Activated CD8-positive, alpha-beta memory T cell treated with anti-CD3 and anti-CD28 coated beads, Interleukin-2, amount 50 U/mL, for 1 hour (primary cell): ENCODE results near the gene MACROD2.
"Not testable (repeated sequence)": the region's sequence is repeated elsewhere in the genome, so short reads cannot be mapped to it uniquely, and the experiment has no call there.

Experiments used
- DNase-seq: peaks from one replicate; pipeline ENCODE4 v3.0.0-alpha.2; 2020; ENCODE audit errors: extremely low read depth

MACROD2 gene

DNA sequence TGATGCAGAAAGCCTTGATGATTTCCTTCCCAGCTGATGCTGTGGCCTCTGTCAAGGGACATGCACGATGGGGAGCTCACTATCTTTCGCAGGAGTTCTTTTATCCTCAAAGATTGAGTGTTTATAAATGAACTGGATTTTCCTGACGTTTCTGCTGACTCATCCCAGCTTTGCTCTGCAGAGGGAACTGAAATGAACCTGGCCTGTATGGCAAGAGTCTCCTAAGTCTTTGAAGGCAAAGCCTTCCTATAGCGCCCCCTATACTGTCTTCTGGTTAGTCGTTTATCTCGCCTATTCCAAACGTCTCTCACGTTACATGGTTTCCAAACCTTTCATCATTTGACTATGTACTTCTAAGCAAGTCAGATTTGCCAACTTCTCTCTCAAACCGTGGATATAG, 2012.6 kb downstream of the MACROD2 start:
- no peak for DNase-seq

DNA sequence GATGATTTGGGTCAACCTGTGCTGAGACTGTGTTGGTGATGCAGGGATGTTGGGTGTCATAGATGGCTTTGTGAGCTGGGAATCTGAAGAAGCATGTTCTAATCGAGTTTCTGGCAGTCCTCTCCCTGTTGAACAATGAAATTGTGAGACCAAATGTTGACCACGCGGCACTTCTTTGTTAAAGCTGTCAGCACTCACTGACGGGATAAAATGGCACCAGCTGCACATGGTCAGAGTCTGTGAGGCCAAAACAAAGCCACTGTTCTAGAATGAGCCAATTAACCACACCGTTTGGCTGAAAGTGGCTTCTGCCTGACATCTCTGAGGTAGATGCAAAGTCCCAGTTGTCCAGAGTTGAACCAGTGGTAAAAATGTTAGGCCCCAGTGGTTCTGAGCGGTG, 2015.7 kb downstream of the MACROD2 start:
- no peak for DNase-seq

DNA sequence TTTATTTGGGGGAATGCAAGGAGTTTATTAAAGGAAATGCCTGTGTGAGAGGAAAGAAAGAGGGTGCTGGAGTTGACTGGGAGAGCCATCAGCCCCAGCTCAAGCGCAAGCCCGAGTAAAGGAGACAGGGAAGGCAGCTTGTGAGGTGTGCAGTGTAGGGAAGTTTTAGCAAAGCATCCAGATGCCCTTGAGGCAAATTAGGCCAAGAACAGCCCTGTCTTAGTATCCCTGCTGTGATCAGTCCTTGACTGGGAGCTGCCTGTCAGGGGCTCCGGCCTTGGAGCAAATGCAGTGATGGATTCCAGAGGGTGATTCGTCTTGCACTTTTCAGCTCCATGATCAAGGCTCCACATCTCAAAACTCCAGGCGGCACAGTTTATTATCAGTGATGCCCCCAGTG, 2016.2 kb downstream of the MACROD2 start:
- no peak for DNase-seq

DNA sequence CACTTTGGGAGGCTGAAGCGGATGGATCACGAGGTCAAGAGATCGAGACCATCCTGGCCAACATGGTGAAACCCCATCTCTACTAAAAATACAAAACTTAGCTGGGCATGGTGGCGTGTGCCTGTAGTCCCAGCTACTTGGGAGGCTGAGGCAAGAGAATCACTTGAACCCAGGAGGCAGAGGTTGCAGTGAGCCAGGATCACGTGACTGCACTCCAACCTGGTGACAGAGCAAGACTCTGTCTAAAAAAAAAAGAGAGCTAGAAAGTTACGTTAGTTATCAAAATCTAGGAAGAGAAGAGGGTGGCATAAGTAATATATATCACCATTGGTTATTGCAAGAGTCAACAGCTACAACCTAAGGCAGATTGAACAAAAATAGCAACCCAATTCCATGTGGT, 2017.6 kb downstream of the MACROD2 start:
- DNase-seq = not testable (repeated sequence)

DNA sequence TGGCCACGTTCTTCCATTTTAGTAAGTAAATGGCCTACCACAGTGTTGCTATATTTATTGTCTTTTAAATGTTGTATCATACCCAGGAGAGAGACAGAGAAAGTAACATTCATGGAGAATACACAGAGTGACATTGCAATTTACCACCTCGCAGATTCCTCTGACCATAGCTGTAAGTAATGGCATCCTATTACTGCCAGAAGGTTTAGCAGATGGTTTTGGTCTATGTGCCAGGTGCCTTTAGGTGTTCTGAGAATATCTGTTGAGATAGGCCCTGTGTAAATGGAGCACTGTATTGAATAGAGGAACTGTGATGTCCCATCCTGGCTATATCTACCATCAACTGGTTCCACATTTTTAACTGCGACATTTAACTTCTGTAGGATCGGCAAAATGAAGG, 2018.3 kb downstream of the MACROD2 start:
- no peak for DNase-seq

DNA sequence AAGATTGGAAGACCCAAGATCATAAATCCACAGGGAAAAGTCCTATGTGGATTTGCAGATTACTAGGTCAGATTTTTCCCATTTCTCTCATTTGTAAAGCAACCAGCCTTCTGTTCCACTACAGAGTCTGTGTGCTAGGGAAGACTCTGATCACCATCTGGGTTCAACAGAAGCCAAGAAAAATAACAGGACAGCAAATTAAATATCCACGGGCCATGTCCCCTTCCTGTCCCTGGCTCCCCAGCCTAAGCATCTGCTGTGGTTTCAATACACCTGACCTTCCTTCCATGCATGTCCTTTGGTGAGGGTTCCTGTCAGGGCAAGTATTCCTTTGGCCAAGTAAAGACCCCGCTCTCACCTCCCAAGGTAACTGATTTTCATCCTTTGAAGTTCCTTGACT, 2019.1 kb downstream of the MACROD2 start:
- no peak for DNase-seq

DNA sequence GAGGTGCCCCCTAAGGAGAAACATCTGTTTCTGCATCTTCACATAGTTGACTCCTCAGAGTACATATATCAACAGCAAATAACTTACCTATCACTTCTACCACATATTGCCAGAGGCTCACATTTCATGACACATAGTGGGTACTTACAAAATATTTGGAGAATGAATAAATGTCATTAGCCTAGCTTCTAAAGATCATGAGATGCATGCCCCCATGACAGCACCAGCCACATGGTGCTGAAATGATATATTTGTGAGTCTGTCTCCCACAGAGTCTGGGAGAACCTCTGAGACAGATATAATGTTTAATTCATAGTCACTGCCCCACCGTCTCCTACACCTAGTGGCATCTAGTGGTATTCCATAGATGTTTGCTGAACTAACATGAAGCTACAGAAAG, 2022.3 kb downstream of the MACROD2 start:
- no peak for DNase-seq

DNA sequence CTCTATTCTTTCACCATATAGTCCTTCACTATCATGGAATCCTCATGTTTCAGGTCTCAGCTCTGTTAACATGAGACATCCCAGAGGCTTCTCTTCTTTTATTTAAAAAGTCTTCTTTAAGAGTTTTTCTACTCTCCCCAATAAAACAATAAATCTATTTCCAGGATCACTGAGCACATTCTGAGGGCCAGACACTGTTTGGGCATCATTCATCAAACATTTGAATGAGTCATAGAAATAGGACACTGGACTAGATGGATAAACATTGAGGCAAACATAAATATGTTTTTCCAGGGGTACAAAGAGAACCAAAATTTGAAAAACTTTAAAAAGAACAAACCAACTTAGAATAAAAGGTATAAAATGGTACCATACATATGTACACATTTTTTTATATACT, 2023.6 kb downstream of the MACROD2 start:
- DNase-seq = no peak

DNA sequence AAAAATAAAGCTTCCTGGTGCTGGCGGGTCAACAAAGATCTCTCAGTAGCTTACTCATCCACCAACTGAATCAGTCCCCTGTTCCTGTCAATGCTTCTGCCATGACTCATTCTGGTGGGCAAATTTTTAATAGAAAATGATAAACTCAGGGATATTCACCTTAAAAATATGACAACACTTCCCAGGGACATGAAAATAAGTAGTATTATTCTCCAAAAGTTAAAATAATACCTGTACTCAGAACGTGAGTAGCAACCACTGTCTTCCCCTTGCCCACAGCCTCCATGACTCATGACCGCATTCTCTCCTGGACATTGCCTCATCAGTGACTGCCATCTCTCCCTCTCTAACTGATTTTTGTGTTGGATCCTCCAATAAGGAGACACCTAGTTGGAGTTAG, 2025.7 kb downstream of the MACROD2 start:
- no peak for DNase-seq

DNA sequence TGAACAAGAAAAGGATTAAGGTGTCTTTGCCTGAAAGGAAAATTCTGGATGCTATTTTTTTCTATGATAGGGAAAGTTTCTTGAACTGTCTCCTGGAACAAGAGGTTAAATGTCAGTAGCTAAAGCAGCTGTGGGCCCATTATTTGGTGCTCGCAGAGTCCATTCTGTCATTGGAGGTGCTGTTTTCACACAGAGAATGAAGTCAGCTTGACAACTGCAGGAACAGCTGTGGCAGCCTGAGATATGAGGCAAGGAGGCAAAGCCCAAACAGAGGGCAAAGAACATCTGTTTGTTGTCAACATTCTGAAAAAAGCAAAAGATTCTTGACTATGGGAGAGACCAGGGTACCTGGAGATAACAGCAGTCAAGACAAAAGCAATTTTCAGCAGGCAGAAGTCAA, 2029.8 kb downstream of the MACROD2 start:
- DNase-seq = no peak

DNA sequence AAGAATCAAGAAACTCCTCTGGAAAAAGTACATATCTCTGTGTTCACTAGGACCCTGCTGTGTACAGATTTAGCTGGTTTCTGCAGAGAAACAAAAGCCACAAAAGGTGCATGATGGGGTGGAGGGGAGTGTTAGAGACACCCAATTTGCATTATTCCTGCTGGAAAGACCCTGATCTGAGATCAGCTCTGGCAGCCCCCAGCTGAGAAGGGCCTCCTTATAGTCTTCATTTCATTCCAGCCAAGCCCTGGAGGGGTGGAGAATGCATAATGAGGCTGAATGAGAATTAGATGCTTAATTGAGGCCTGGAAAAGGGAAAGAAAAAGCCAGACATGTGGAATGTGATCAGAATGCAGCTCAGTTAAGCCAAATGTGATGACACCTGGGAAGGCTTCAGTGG, 2032.4 kb downstream of the MACROD2 start:
- DNase-seq = no peak

DNA sequence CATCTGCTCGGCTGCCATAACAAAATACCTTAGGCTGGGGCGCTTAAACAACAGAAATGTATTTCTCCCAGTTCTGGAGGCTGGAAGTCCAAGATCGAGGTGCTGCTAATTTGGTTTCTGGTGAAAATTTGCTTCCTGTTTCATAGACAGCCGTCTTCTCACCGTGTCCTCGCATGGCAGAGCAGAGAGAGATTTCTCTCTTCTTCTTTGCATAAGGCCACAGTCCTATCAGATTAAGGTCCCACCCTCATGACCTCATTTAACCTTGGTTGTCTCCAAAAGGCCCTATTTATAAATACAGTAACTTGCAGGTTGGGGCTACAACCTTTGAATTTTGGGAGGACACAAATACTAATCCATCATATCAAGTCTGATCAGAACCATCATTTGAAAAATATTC, 2033.6 kb downstream of the MACROD2 start:
- no peak for DNase-seq

DNA sequence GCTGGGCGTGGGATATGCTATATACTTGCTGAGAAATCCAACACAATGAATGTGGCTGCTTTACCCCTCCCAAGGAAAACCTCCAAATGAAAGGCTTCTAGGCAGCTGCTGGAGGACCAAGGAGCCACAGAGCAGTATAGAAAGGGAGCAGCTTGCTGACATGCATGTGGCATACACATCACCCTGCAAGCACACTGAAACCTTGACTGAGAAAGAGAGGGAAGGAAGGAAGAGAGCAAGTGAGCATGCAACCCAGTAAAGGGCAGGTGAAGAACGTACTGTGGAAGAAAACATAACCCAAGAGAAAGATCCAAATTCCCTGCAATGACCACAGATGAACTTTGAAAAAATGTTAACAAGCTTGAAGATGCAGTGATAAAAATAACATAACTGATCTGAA, 2034.9 kb downstream of the MACROD2 start:
- DNase-seq = no peak

DNA sequence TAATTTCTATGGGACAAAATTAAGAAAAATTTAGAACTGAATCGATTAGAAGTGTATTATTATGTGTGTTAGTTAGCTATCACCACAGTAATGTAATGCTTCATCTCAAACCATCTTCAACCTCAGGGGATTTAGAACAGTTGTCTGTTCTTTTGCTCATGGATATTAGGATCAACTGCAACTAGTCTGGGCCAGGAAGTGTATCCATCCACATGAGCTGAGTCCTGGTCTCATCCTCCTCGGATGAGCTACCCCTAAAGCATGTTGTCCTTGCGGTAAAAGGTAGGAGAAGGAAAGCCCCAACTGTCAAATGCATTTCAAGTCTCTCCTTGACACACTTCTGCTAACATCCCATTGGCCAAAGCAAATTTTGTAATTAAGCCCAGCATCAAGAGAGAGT, 2040.3 kb downstream of the MACROD2 start:
- DNase-seq = no peak

DNA sequence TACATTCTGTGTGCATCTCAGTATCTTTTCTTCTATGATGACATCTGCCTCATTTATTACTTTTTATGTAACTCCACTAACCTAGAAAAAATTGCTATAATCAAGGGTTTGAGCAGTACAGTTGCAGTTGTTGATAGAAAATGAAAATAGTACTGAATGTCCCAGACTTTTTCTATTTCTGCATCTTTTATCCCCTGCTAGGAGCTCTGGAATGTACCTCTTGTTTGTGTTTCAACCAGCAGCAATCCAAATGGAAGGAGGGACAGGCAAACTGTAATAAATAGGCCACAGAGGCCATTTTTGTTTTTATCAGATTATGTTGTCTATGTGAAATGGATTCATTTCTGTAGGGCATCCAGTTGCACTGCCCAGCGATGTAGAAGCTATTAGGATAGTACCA, 2041.0 kb downstream of the MACROD2 start:
- DNase-seq = no peak

DNA sequence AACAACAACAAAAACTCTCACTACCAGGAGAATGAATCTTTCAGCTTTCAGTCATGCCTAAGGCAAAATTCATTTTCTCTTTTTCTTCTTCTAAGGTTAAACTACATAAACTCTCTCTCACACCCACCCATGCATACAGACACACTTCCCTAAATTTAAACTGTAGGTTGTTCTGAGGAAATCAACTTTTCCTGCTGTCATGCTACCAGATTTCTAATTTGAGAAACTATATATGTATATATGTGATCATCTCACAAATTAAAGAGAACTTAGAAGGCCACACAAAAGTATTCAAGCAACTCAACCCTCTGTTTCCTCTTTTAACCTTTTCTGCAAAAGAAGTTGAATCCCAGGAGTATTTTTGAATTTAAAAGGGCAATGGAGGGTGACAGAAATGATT, 2045.4 kb downstream of the MACROD2 start:
- DNase-seq = no peak

DNA sequence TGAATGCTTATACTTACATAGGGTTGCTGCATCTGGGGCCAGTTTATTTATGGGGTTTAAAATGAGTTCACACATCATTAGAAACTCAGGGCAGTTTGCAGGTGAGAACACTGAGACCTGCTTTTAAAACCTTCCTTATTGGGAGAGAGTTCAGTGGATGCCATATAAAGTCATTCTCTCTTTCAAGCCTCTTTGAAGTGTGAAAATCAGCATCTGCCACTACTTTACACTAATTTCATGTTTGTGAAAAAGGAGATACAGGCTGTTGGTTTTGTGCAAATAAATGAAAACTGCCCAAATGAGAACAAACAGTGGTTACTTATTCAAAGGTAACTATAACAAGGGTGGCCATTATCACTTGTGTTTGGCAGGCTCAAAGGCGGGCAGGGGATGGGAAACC, 2047.4 kb downstream of the MACROD2 start:
- no peak for DNase-seq

DNA sequence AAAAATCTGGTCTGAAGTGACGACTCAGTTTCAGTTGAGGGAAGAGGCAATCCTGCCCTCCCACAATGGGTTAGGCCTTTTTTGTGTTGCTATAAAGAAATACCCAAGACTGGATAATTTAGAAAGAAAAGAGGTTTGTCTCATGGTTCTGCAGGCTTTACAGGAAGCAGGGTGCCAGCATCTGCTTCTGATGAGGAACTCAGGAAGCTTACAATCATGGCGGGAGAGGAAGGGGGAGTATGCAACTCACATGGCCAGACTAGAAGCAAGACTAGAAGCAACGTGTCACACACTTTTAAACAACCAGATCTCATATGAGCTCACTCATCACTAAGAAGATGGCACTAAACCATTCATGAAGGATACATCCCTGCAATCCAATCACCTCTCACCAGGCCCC, 2048.6 kb downstream of the MACROD2 start:
- DNase-seq = no peak

DNA sequence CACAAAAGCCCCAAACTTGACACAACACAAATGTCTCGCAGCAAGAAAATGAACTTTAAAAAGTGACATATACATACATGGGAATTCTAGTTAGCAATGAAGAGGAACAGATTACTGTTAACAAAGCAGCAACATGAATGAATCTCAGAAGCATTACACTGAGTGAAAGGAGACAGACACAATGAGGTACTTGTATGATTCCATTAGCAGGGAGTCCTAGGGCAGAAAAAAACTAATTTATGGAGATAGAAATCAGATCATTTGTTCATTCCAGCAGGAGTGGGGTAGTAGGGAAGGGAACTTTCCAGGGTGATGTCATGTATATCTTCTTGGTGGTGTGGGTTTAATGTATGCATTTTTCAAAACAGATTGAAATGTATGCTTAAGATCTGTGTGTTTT, 2053.6 kb downstream of the MACROD2 start:
- DNase-seq = no peak

DNA sequence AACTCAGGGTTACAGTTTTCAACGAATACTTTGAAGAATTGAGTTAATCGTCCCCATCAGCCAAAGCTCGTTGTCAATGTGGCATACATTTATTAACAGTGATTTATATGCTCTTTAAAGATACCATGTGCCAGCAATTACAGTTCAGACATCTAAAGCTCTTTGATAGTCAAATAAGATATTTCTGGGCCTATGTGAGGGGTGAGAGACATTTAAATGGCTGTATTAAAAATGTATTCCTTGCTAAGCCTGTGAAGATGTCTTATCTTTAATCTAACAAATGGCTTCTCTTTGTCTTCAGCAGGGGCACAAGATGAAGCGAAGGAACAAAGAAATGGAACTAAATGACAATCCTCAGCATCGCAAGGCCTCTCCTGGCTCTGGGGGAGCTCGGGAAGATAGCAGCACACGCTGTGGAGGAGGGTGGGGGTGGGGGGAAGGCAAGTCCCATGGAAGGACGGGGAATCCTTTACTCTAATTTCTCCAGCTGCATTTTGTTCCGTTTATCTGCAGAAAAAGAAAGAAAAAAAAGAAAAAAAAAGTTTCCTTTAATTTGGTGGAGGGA, 2054.3 kb downstream of the MACROD2 start:
- no peak for DNase-seq

DNA sequence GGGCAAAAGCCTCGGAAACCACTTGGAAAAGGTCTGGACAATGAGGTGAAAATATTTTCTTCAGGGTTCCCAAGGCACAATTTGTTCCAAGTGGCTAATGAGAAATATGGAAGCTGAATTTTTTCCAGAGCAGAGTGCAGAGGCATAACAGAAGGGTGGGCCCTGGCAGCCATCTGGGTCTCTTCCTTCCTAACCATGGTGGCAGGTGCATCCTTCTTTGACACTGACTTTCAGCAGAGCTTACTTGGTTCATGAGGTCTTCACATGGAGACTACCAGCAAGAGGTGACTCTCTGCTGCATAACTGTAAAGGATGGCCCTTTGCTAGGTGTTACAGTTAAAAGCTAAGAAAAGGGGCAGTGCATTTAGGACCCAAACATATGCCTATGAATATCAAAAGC, 2055.1 kb downstream of the MACROD2 start:
- no peak for DNase-seq

DNA sequence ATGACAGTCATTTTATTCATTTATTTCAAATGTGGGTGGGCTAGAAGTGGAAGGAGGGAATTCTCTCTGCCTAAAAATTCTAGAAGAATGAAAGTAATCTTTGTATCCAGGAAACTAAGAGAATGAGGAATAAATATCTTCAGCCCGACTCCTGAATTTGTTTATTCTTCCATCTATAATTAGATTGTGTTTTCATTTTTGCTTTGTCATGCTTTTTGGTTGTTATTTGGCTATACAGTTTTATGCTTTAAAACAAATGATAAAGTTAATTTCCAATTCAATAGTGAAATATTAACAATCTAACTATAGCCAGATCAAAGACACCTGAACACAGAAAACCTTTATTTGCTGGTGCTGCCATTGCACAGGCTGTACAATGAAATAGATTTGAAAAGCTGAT, 2056.7 kb downstream of the MACROD2 start:
- no peak for DNase-seq

DNA sequence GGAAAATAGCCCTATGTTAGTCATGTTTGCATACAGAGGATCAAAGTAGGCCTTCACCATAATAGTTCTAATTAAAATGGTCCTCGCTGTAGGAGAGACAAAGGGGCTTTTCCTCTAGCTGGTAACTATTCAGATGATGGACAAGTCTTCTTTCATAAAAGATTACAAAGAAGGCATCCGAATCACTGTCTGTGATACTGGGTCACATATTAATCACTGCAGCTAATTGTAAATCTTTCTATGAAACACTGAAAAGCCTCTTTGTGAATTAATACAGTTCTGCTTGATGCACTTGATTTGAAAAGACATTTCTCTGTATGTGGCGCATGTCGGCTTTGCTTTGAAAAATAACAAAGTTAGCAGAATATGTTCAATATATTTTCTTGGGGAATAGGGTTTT, 2057.1 kb downstream of the MACROD2 start:
- no peak for DNase-seq

DNA sequence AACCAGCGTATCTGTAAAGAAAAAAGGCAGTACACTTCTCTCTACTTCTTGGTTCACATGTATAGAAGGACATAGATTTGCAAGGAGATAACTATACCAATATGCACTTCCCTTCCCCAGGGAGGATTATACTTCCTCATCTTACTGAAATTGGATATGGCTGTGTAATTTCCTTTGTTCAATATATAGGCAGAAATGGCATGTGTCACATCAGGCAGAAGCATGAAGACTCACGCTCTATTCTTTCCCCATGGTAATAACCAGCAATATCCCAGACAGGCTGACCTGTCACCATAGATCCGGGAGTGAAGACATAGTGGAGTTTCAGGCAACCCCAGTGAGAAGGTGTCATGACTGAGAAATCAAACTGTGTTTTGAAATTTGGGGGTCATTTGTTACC, 2059.7 kb downstream of the MACROD2 start:
- DNase-seq = no peak

DNA sequence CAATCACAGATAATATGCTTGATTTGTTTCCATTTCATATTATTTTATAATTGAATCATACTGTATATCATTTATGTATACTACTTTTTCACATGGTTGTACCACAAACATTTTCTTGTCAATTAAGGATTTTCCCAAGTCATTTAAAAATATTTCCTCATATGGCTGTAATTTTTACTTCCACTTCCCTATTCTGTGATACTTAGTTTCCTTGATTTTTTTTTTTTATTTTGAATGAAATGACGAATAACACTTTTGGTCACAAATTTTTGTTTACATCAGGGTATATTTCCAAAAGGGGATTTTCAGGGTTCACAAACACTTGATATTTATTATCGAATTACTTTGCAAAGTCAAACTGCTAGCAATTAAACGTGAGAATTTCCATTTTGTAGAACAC, 2062.3 kb downstream of the MACROD2 start:
- DNase-seq = no peak
